HepG2 (cell line): Measurements from ENCODE around the gene RPL27A. TPM values are rescaled to one million over a fixed set of nuclear protein-coding genes. Genes with fewer than 3 reads are reported as not detected.
A peak's percentile ranks its signal among the peaks of the same experiment; 100 is the strongest.

Experiments
- EHMT2 ChIP-seq: fragments of 200-600 bp; sonication (generic); IDR thresholded peaks from 2 replicates; pipeline ENCODE4 v1.7.0; 2017; ENCODE audit warnings: antibody characterized with exemption, low read depth, low read length, borderline replicate concordance
- ISX ChIP-seq: sonication (generic); formaldehyde crosslinking; conservative IDR thresholded peaks from 2 replicates; pipeline ENCODE4 v1.5.0; 2020; ENCODE audit warnings: missing genetic modification reagents
- KDM5B ChIP-seq: sonication (generic); formaldehyde crosslinking; IDR thresholded peaks from 2 replicates; pipeline ENCODE4 v1.4.0; 2020; ENCODE audit warnings: missing genetic modification reagents, mild to moderate bottlenecking, borderline replicate concordance
- NR2F1 ChIP-seq, 2 experiments: fragments of 450-650 bp in 1 of 2; formaldehyde crosslinking in 1 of 2; IDR thresholded peaks; 2 replicates each; pipeline versions ENCODE4 v1.5.0 to v1.6.1; 2016 to 2020; ENCODE audit warnings: mild to moderate bottlenecking in 1 of 2, missing compliant biosample characterization in 1 of 2, missing genetic modification reagents in 1 of 2, moderate library complexity in 1 of 2
- POGZ ChIP-seq: sonication (generic); formaldehyde crosslinking; IDR thresholded peaks from 2 replicates; pipeline ENCODE4 v1.4.0; 2020; ENCODE audit warnings: mild to moderate bottlenecking, missing genetic modification reagents
- SALL2 ChIP-seq: sonication (generic); formaldehyde crosslinking; IDR thresholded peaks from 2 replicates; pipeline ENCODE4 v1.8.1; 2023; ENCODE audit warnings: mild to moderate bottlenecking, missing genetic modification reagents, inconsistent platforms
- SAP130 ChIP-seq: IDR thresholded peaks from 2 replicates; pipeline ENCODE4 v1.6.1; 2016; ENCODE audit warnings: low read depth
- SNAI1 ChIP-seq: sonication (generic); formaldehyde crosslinking; IDR thresholded peaks from 2 replicates; pipeline ENCODE4 v1.5.0; 2020; ENCODE audit warnings: mild to moderate bottlenecking, missing genetic modification reagents, borderline replicate concordance
- TBX2 ChIP-seq: sonication (generic); formaldehyde crosslinking; IDR thresholded peaks from 2 replicates; pipeline ENCODE4 v1.5.0; 2020; ENCODE audit warnings: missing genetic modification reagents, mild to moderate bottlenecking, borderline replicate concordance
- ZBTB38 ChIP-seq: sonication (generic); formaldehyde crosslinking; IDR thresholded peaks from 2 replicates; pipeline ENCODE4 v1.5.1; 2020; ENCODE audit warnings: mild to moderate bottlenecking, missing genetic modification reagents
- ZC3H4 ChIP-seq: sonication (generic); formaldehyde crosslinking; IDR thresholded peaks from 2 replicates; pipeline ENCODE4 v1.4.0; 2020; ENCODE audit warnings: missing genetic modification reagents, borderline replicate concordance
- ZNF431 ChIP-seq: sonication (generic); formaldehyde crosslinking; IDR thresholded peaks from 2 replicates; pipeline ENCODE4 v1.9.0; 2022; ENCODE audit warnings: missing genetic modification reagents, low read depth, mild to moderate bottlenecking, borderline replicate concordance
- ZNF550 ChIP-seq: sonication (generic); formaldehyde crosslinking; IDR thresholded peaks from 2 replicates; pipeline ENCODE4 v1.4.0; 2020; ENCODE audit warnings: mild to moderate bottlenecking, missing genetic modification reagents, borderline replicate concordance
- ZNF562 ChIP-seq: sonication (generic); formaldehyde crosslinking; IDR thresholded peaks from 2 replicates; pipeline ENCODE4 v1.8.0; 2022; ENCODE audit warnings: missing genetic modification reagents, borderline replicate concordance
- polyA plus RNA-seq, 8 experiments: library from polyadenylated mRNA; depleted of rRNA in 3 of 8; stranded (reverse) in 7 of 8; unstranded in 1 of 8; fragments of >200 nt; fragmentation: Illumina TruSeq in 4 of 8; extraction: Trizol in 4 of 8; gene quantifications; 2 replicates each; pipeline versions ENCODE4 v1.2.1 to v1.2.3, GENCODE V29; 2011 to 2016; ENCODE audit warnings: low read depth in 4 of 8, missing spikeins in 1 of 8, mixed read lengths in 1 of 8; ENCODE audit not compliant: insufficient read depth in 1 of 8
- total RNA-seq, 5 experiments: library from RNA; depleted of rRNA; stranded (reverse); fragments of >200 nt; fragmentation: Illumina TruSeq; extraction: Trizol; gene quantifications; 2 replicates each; pipeline ENCODE4 v1.2.3, GENCODE V29; 2016; ENCODE audit warnings: low read depth in 1 of 5
- TF ChIP-seq, protein P1 (sequence below): sonication (generic); formaldehyde crosslinking; IDR thresholded peaks from 2 replicates; pipeline ENCODE4 v1.5.1; 2020; ENCODE audit warnings: mild to moderate bottlenecking, missing genetic modification reagents, moderate library complexity
- TF ChIP-seq, protein P2 (sequence below): fragments of 450-650 bp; IDR thresholded peaks from 2 replicates; pipeline ENCODE4 v1.6.1; 2017; ENCODE audit warnings: mild to moderate bottlenecking
- TF ChIP-seq, protein P3 (sequence below): IDR thresholded peaks from 2 replicates; pipeline ENCODE4 v1.6.1; 2016; ENCODE audit warnings: low read depth, borderline replicate concordance
- TF ChIP-seq, protein P4 (sequence below): IDR thresholded peaks from 2 replicates; pipeline ENCODE4 v1.6.1; 2018; ENCODE audit warnings: missing genetic modification reagents, mild to moderate bottlenecking, missing compliant biosample characterization
- TF ChIP-seq, protein P5 (sequence below): sonication (generic); formaldehyde crosslinking; IDR thresholded peaks from 2 replicates; pipeline ENCODE4 v1.4.0; 2020; ENCODE audit warnings: missing genetic modification reagents

RPL27A gene
- total and polyA plus RNA-seq, 2 of the 13 experiments (the other 11 are each of a cell fraction or from before 2014, with no cell fraction given): 1,531 to 2,153 TPM

DNA sequence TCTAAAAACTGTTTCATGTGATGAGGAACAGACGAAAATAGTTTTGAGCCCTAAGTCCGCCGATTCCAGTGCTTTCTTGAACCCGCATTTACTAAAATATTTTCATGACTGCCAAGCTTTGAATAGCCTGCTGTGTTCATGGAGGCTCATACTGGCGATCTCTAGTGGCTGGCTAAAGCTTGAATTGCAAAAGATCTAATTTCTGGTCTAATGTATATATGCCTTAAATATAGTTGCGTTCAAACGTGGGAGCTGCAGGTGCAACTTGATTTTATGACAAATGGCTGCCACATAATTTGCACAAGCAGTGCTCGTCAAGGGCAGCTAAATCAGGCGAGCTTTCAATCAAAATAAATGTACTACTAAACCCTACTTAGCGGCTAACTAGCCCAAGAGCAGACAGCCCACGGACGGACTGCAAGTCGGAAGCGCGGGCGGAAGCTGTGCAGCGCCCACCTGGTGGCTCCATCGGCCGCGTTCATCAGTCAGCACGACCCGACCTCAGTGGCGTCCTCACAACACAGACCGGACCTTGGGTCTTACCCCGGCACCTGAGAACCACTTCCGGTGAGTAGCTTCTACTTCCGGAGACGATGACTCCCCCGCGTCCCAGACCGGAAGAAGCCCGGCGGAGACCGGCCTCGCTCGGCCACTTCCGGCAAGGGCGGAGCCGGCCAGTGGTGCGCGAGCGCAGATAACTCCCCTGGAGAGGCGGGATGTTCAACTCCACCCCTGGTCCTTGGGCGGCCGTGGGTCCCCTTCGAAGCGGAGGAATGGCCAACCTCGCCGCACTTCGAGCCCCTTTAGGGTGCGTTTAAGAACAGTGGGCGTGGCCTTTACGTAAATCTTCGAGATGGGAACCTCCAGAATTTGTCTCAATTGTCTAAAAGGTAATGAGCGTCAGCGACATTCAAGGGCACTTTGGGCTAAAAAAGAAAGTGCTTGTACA, 6.1 kb downstream of the RPL27A start (continued):
- TF ChIP-seq NR2F1 (CRISPR knock-in tag; IDR thresholded peaks at IDR 0.05) (no peak), ZBTB38 (peak; percentile 91), ZNF431 (CRISPR knock-in tag) (0 out of 2 replicates have a peak, but pooled peaks have one; percentile 84), SNAI1 (no peak), ISX (peak; percentile 74; the same call in 1 of the 2 replicates), TBX2 (CRISPR knock-in tag) (peak; percentile 77), POGZ (peak; percentile 87), ZNF562 (CRISPR knock-in tag) (no peak), SALL2 (CRISPR knock-in tag) (peak; percentile 95), ZNF550 (CRISPR knock-in tag) (no peak), KDM5B (CRISPR knock-in tag) (peak; percentile 76; the same call in 1 of the 2 replicates), SAP130 (peak; percentile 96), EHMT2 (no peak), ZC3H4 (CRISPR knock-in tag) (no peak; the same call in 1 of the 2 replicates)
- TF ChIP-seq, protein P1, sequence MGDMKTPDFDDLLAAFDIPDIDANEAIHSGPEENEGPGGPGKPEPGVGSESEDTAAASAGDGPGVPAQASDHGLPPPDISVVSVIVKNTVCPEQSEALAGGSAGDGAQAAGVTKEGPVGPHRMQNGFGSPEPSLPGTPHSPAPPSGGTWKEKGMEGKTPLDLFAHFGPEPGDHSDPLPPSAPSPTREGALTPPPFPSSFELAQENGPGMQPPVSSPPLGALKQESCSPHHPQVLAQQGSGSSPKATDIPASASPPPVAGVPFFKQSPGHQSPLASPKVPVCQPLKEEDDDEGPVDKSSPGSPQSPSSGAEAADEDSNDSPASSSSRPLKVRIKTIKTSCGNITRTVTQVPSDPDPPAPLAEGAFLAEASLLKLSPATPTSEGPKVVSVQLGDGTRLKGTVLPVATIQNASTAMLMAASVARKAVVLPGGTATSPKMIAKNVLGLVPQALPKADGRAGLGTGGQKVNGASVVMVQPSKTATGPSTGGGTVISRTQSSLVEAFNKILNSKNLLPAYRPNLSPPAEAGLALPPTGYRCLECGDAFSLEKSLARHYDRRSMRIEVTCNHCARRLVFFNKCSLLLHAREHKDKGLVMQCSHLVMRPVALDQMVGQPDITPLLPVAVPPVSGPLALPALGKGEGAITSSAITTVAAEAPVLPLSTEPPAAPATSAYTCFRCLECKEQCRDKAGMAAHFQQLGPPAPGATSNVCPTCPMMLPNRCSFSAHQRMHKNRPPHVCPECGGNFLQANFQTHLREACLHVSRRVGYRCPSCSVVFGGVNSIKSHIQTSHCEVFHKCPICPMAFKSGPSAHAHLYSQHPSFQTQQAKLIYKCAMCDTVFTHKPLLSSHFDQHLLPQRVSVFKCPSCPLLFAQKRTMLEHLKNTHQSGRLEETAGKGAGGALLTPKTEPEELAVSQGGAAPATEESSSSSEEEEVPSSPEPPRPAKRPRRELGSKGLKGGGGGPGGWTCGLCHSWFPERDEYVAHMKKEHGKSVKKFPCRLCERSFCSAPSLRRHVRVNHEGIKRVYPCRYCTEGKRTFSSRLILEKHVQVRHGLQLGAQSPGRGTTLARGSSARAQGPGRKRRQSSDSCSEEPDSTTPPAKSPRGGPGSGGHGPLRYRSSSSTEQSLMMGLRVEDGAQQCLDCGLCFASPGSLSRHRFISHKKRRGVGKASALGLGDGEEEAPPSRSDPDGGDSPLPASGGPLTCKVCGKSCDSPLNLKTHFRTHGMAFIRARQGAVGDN (CRISPR knock-in tag): peak; percentile 99
- TF ChIP-seq, protein P2, sequence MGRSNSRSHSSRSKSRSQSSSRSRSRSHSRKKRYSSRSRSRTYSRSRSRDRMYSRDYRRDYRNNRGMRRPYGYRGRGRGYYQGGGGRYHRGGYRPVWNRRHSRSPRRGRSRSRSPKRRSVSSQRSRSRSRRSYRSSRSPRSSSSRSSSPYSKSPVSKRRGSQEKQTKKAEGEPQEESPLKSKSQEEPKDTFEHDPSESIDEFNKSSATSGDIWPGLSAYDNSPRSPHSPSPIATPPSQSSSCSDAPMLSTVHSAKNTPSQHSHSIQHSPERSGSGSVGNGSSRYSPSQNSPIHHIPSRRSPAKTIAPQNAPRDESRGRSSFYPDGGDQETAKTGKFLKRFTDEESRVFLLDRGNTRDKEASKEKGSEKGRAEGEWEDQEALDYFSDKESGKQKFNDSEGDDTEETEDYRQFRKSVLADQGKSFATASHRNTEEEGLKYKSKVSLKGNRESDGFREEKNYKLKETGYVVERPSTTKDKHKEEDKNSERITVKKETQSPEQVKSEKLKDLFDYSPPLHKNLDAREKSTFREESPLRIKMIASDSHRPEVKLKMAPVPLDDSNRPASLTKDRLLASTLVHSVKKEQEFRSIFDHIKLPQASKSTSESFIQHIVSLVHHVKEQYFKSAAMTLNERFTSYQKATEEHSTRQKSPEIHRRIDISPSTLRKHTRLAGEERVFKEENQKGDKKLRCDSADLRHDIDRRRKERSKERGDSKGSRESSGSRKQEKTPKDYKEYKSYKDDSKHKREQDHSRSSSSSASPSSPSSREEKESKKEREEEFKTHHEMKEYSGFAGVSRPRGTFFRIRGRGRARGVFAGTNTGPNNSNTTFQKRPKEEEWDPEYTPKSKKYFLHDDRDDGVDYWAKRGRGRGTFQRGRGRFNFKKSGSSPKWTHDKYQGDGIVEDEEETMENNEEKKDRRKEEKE: no peak
- TF ChIP-seq, protein P3, sequence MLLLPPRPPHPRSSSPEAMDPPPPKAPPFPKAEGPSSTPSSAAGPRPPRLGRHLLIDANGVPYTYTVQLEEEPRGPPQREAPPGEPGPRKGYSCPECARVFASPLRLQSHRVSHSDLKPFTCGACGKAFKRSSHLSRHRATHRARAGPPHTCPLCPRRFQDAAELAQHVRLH (CRISPR knock-in tag): peak; percentile 72; the same call in 1 of the 2 replicates
- TF ChIP-seq, protein P4, sequence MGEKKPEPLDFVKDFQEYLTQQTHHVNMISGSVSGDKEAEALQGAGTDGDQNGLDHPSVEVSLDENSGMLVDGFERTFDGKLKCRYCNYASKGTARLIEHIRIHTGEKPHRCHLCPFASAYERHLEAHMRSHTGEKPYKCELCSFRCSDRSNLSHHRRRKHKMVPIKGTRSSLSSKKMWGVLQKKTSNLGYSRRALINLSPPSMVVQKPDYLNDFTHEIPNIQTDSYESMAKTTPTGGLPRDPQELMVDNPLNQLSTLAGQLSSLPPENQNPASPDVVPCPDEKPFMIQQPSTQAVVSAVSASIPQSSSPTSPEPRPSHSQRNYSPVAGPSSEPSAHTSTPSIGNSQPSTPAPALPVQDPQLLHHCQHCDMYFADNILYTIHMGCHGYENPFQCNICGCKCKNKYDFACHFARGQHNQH (CRISPR knock-in tag): peak; percentile 93
- TF ChIP-seq, protein P5, sequence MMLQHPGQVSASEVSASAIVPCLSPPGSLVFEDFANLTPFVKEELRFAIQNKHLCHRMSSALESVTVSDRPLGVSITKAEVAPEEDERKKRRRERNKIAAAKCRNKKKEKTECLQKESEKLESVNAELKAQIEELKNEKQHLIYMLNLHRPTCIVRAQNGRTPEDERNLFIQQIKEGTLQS (CRISPR knock-in tag): peak; percentile 45
